Measurements from ENCODE around the gene ELFN1. TPM values are rescaled to one million over a fixed set of nuclear protein-coding genes. Genes with fewer than 3 reads are reported as not detected.

ELFN1 gene
- total RNA-seq, 1 donor from 2014 or later: 0.71 TPM

DNA sequence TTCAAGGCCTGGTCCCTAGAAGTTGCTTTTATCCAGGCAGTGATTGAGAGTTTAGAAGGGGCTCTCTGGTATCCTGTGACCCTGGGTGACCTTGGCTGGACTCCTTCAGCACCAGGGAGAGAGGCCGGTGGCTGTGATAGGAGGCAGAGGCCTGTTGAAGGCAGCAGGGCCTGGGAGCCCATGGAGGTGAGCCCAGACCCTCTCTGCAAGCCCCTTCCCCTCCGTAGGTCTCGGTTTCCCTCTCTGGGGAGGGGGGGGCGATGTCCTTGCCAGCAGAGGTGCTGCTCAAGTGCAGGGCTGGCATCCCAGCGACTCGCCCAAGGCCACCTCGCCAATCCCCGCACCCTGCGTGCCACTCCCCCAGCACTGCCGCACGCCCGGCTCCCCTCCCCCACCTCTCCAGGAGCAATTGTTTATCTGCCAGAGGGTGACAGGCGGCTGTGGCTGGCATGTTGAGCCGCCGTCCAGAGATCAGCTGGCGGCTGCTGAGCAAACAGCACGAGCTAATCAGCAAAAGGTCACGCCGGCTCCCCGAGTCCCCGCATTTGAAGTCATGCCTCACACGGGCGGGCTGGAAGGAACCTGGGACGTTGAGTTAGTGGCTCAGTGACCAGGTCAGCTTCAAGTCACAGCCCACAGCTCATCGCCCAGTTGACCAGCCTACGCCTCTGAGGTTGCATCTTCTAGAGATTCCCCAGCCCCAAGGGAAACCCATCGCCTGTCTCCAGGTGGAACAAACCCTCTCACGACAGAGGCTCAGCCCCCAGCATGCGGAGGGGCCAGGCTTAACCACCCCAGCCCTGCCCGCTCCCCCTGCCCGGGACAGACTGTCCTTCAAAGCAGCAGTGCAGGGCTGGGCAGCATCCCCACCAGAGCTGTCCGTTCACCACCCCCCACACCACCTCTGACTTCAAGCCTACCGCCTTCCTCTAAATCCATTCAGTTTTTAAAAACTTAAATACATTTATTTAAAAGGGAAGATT is 43.7 kb downstream of the ELFN1 start:
- H3K4me3 ChIP-seq (ENCODE audit: low read depth, low read length): no peak overlapping the region
- peaks cover 19% of the 10 kb centered on the region for H3K27me3 ChIP-seq (ENCODE audit: control insufficient read depth, insufficient read depth, low read length)
- DNase-seq (ENCODE audit: low read depth): no peak
- no peak for TF ChIP-seq CTCF (IDR thresholded peaks at IDR 0.05; ENCODE audit: insufficient read depth, low read length, poor library complexity, severe bottlenecking)
- H3K36me3 ChIP-seq (ENCODE audit: control insufficient read depth, insufficient read depth, low read length): no peaks in the 10 kb centered on the region

- Histone ChIP-seq H3K4me3 (ENCODE audit: low read depth, low read length) (no peak overlapping the region), H3K36me3 (ENCODE audit: control insufficient read depth, insufficient read depth, low read length) (no peaks in the 10 kb centered on the region), H3K27me3 (ENCODE audit: control insufficient read depth, insufficient read depth, low read length) (peaks cover 19% of the 10 kb centered on the region)
- TF ChIP-seq CTCF (IDR thresholded peaks at IDR 0.05; ENCODE audit: insufficient read depth, low read length, poor library complexity, severe bottlenecking): no peak
- no peak for DNase-seq (ENCODE audit: low read depth)
Observed at GRCh38 chr7:1714583-1715330, 44.7 kb downstream of the ELFN1 start.

- no peak for DNase-seq (ENCODE audit: low read depth)
- Histone ChIP-seq H3K27me3 (ENCODE audit: control insufficient read depth, insufficient read depth, low read length) (peaks cover 19% of the 10 kb centered on the region), H3K36me3 (ENCODE audit: control insufficient read depth, insufficient read depth, low read length) (no peaks in the 10 kb centered on the region), H3K4me3 (ENCODE audit: low read depth, low read length) (no peak overlapping the region)
- no peak for TF ChIP-seq CTCF (IDR thresholded peaks at IDR 0.05; ENCODE audit: insufficient read depth, low read length, poor library complexity, severe bottlenecking)
Observed at GRCh38 chr7:1715331-1715625, 45.2 kb downstream of the ELFN1 start.

GRCh38 chr7:1715671-1716074 is 45.6 kb downstream of the ELFN1 start:
- Histone ChIP-seq H3K27me3 (ENCODE audit: control insufficient read depth, insufficient read depth, low read length) (peaks cover 19% of the 10 kb centered on the region), H3K36me3 (ENCODE audit: control insufficient read depth, insufficient read depth, low read length) (no peaks in the 10 kb centered on the region), H3K4me3 (ENCODE audit: low read depth, low read length) (no peak overlapping the region)
- TF ChIP-seq CTCF (IDR thresholded peaks at IDR 0.05; ENCODE audit: insufficient read depth, low read length, poor library complexity, severe bottlenecking): no peak
- DNase-seq (ENCODE audit: low read depth): no peak

DNA sequence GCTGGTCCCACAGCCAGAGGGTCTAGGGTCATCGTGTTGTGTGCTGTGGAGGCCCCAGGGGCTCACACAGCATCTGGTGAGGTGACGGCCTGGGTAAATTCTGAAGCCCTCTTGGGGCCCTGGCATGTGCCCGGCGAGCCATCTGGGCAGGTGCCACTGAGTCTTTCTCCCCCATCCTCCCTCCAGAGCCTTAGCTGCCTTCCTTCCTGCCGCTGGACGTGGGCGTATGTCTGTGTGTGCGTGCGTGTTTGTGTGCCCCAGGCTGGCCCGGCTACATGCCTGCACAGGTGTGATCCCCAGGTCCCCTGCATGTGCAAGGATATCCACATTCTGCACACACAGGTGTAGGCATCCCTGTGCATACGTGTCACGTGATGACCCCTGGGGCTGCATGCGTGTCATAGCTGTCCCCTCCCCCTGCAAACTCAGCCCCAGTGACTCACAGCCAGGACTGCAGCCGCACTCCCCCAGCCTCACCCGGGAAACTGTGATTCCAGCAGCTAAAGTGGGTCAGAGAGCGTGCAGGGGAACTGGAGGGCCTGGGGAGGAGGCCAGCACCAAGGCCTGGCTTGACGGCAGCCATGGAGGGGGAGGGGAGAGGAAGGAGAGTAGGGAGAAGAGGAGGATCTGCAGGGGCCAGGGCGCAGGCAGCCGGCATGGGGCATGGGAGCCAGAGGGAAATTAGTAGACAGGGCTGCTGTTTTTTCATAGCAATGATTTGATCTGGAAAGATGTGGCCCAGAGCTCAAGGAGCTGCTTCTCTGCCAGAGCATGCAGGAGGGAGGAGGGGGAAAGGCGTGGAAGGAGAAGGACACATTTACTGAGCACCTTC is 46.4 kb downstream of the ELFN1 start:
- no peak for TF ChIP-seq CTCF (IDR thresholded peaks at IDR 0.05; ENCODE audit: insufficient read depth, low read length, poor library complexity, severe bottlenecking)
- Histone ChIP-seq H3K36me3 (ENCODE audit: control insufficient read depth, insufficient read depth, low read length) (no peaks in the 10 kb centered on the region), H3K4me3 (ENCODE audit: low read depth, low read length) (no peak overlapping the region), H3K27me3 (ENCODE audit: control insufficient read depth, insufficient read depth, low read length) (peaks cover 19% of the 10 kb centered on the region)
- DNase-seq (ENCODE audit: low read depth): no peak
